Spleen (tissue), 7 donors: ENCODE data around the gene NUTF2.

Source experiments
- CTCF ChIP-seq, 11 experiments: fragments of 200-600 bp in 7 of 11; fragments of 450-650 bp in 4 of 11; sonication (generic) in 4 of 11; IDR thresholded peaks in 8 of 11; conservative IDR thresholded peaks in 3 of 11; 1 replicate in 7 of 11; 2 replicates in 4 of 11; pipeline versions ENCODE4 v1.4.0 to v1.8.0; 2016 to 2021; ENCODE audit warnings: antibody characterized with exemption in 11 of 11, inconsistent platforms in 4 of 11, mild to moderate bottlenecking in 1 of 11
- POLR2A ChIP-seq, 3 donors: fragments of 450-650 bp; IDR thresholded peaks; one replicate each; pipeline ENCODE4 v1.5.1; 2017; ENCODE audit warnings: antibody characterized with exemption in 3 of 3, mild to moderate bottlenecking in 1 of 3
- donor health status: DM: no; HTN: no; CAD: no; lungs with moderate emphysema.
- donor health status: DM: no; HTN: no; CAD: no.
- donor health status: DM: no; HTN: no; CAD: no.

- TF ChIP-seq CTCF (IDR thresholded peaks at IDR 0.05 in 8 of 11, conservative IDR thresholded peaks at IDR 0.05 in 3 of 11) (no peak), POLR2A (IDR thresholded peaks at IDR 0.05) (no peak)
These were observed 24.5 kb downstream of the NUTF2 start for GRCh38 chr16:67871256-67871655.
